HepG2 (cell line): Measurements from ENCODE around the gene CCNO. TPM values are rescaled to one million over a fixed set of nuclear protein-coding genes. Genes with fewer than 3 reads are reported as not detected.

Source experiments
- ATAC-seq: fragments of 200-7000 bp; cut with Tn5 transposase; 3 replicates; pipeline ENCODE4 v1.9.1; 2020; ENCODE audit warnings: mild to moderate bottlenecking, moderate library complexity
- BruUV-seq: library from RNA; stranded (reverse); fragments of 400-500 nt; replicated peaks from 2 replicates; lab custom pipeline; 2021; lab: Mats Ljungman, UMichigan
- CTCF ChIA-PET: fragments of 300-600 bp; formaldehyde crosslinking; extraction: SDS; loops from one replicate; lab custom pipeline; 2021; ENCODE audit warnings: low total read pairs, inconsistent platforms, low intra/inter-chr PET ratio; lab: Yijun Ruan, JAX
- POLR2A ChIA-PET: fragments of 350-600 bp; sonication (Branson Sonifier 250); formaldehyde crosslinking; loops from one replicate; lab custom pipeline; 2020; ENCODE audit warnings: antibody characterized with exemption, inconsistent platforms; lab: Yijun Ruan, JAX
- DNase-seq: peaks from one replicate; pipeline ENCODE4 v3.0.0-alpha.2; 2015; ENCODE audit warnings: low spot score
- FAIRE-seq: peaks from 3 replicates; lab custom pipeline; 2011; peaks lifted over from hg19 to GRCh38; lab: Jason Lieb, UNC
- H2AFZ ChIP-seq: one replicate; pipeline ENCODE4 v1.6.1; 2011; ENCODE audit warnings: low read length, inconsistent platforms
- H3K27ac ChIP-seq: fragments of 300-600 bp; 3 replicates; pipeline ENCODE4 v1.8.0; 2011; ENCODE audit warnings: mixed run types, mild to moderate bottlenecking, mixed read lengths, low read length, inconsistent platforms; ENCODE audit not compliant: insufficient read depth; ENCODE audit errors: extremely low read length
- H3K27me3 ChIP-seq, 2 experiments: fragments of 200-600 bp in 1 of 2; 2 replicates in 1 of 2; 3 replicates in 1 of 2; pipeline versions ENCODE4 v1.6.0 to v1.8.0; 2011; ENCODE audit warnings: low read length in 2 of 2, mild to moderate bottlenecking in 2 of 2, moderate library complexity in 2 of 2, inconsistent platforms in 1 of 2; ENCODE audit not compliant: insufficient read depth in 2 of 2, control insufficient read depth in 1 of 2
- H3K36me3 ChIP-seq, 2 experiments: fragments of 200-600 bp in 1 of 2; replicated peaks in 1 of 2; 2 replicates in 1 of 2; 3 replicates in 1 of 2; pipeline versions ENCODE4 v1.5.1 to v1.8.0; 2011; ENCODE audit warnings: low read length in 2 of 2, inconsistent platforms in 1 of 2; ENCODE audit not compliant: insufficient read depth in 2 of 2, control insufficient read depth in 1 of 2
- H3K4me1 ChIP-seq: 2 replicates; pipeline ENCODE4 v1.5.1; 2012; ENCODE audit warnings: low read length, inconsistent platforms; ENCODE audit not compliant: insufficient read depth
- H3K4me2 ChIP-seq: 2 replicates; pipeline ENCODE4 v1.6.0; 2011; ENCODE audit warnings: low read depth, low read length, inconsistent platforms
- H3K4me3 ChIP-seq, 3 experiments: fragments of 200-600 bp in 1 of 3; sonication (generic), shearing (Covaris generic) in 1 of 3; replicated peaks in 1 of 3; 2 replicates each; pipeline ENCODE4 v1.5.1; 2011 to 2016; ENCODE audit warnings: low read length in 3 of 3, inconsistent platforms in 2 of 3, low read depth in 2 of 3, mild to moderate bottlenecking in 2 of 3, control low read depth in 1 of 3, mixed read lengths in 1 of 3; ENCODE audit not compliant: insufficient read depth in 1 of 3
- H3K79me2 ChIP-seq: one replicate; pipeline ENCODE4 v1.6.1; 2011; ENCODE audit warnings: low read length, inconsistent platforms; ENCODE audit not compliant: insufficient read depth
- H3K9ac ChIP-seq: 2 replicates; pipeline ENCODE4 v1.6.0; 2011; ENCODE audit warnings: mild to moderate bottlenecking, low read depth, low read length, inconsistent platforms; ENCODE audit not compliant: insufficient read depth
- H3K9me3 ChIP-seq: 2 replicates; pipeline ENCODE4 v1.5.1; 2012; ENCODE audit warnings: mild to moderate bottlenecking, low read length
- H4K20me1 ChIP-seq: 2 replicates; pipeline ENCODE4 v1.6.0; 2011; ENCODE audit warnings: inconsistent platforms, mild to moderate bottlenecking, low read length, moderate library complexity; ENCODE audit not compliant: insufficient read depth
- ARHGAP35 ChIP-seq: sonication (generic); formaldehyde crosslinking; IDR thresholded peaks from 2 replicates; pipeline ENCODE4 v1.9.0; 2022; ENCODE audit warnings: mild to moderate bottlenecking, inconsistent platforms, moderate library complexity, missing genetic modification reagents, borderline replicate concordance
- ARID5B ChIP-seq: IDR thresholded peaks from 2 replicates; pipeline ENCODE4 v1.4.0; 2020; ENCODE audit warnings: mild to moderate bottlenecking, missing genetic modification reagents
- CREB3 ChIP-seq: sonication (generic); formaldehyde crosslinking; IDR thresholded peaks from 2 replicates; pipeline ENCODE4 v1.5.0; 2020; ENCODE audit warnings: missing genetic modification reagents
- MIXL1 ChIP-seq: IDR thresholded peaks from 2 replicates; pipeline ENCODE4 v1.6.1; 2016
- NFATC3 ChIP-seq: sonication (generic); formaldehyde crosslinking; IDR thresholded peaks from 2 replicates; pipeline ENCODE4 v1.5.1; 2020; ENCODE audit warnings: mild to moderate bottlenecking, missing genetic modification reagents
- RARA ChIP-seq: IDR thresholded peaks from 2 replicates; pipeline ENCODE4 v1.6.1; 2016; ENCODE audit warnings: missing genetic modification reagents, missing compliant biosample characterization
- SRSF1 ChIP-seq: fragments of 200-400 bp; formaldehyde crosslinking; optimal IDR thresholded peaks from 2 replicates; pipeline ENCODE3; 2017; ENCODE audit warnings: mild to moderate bottlenecking, low read depth, low read length, moderate library complexity
- TP53 ChIP-seq: sonication (generic); formaldehyde crosslinking; conservative IDR thresholded peaks from 2 replicates; pipeline ENCODE4 v1.4.0; 2020; ENCODE audit warnings: missing genetic modification reagents
- YY1 ChIP-seq: IDR thresholded peaks from 2 replicates; pipeline ENCODE4 v1.6.1; 2011; ENCODE audit warnings: low read length, low read depth, moderate library complexity, mild to moderate bottlenecking; ENCODE audit not compliant: insufficient read depth, insufficient replicate concordance
- ZFP37 ChIP-seq: sonication (generic); formaldehyde crosslinking; IDR thresholded peaks from 2 replicates; pipeline ENCODE4 v1.4.0; 2020; ENCODE audit warnings: missing genetic modification reagents, borderline replicate concordance
- ZNF558 ChIP-seq: sonication (generic); formaldehyde crosslinking; IDR thresholded peaks from 2 replicates; pipeline ENCODE4 v1.9.0; 2022; ENCODE audit warnings: mild to moderate bottlenecking, missing genetic modification reagents, borderline replicate concordance
- WGBS: methylation state at CpG from one replicate; pipeline ENCODE4 v1.1.6; 2017; ENCODE audit warnings: low lambda C conversion rate; 5-methylcytosine and 5-hydroxymethylcytosine counted together
- in situ Hi-C: cut with HindIII; loops from 2 replicates; pipeline ENCODE4 v1.10.0; 2017; ENCODE audit warnings: low pct_unique_long_range_greater_than_20kb; ENCODE audit not compliant: extremely low pct_ligation_motif_present
- intact Hi-C: fragments of 100-400 bp; cut with micrococcal nuclease; formaldehyde crosslinking; loops from one replicate; pipeline ENCODE4 v1.10.0; 2022; ENCODE audit not compliant: unreplicated experiment
- polyA plus RNA-seq, 8 experiments: library from polyadenylated mRNA; depleted of rRNA in 3 of 8; stranded (reverse) in 7 of 8; unstranded in 1 of 8; fragments of >200 nt; fragmentation: Illumina TruSeq in 4 of 8; extraction: Trizol in 4 of 8; gene quantifications; 2 replicates each; pipeline versions ENCODE4 v1.2.1 to v1.2.3, GENCODE V29; 2011 to 2016; ENCODE audit warnings: low read depth in 4 of 8, missing spikeins in 1 of 8, mixed read lengths in 1 of 8; ENCODE audit not compliant: insufficient read depth in 1 of 8
- total RNA-seq, 5 experiments: library from RNA; depleted of rRNA; stranded (reverse); fragments of >200 nt; fragmentation: Illumina TruSeq; extraction: Trizol; gene quantifications; 2 replicates each; pipeline ENCODE4 v1.2.3, GENCODE V29; 2016; ENCODE audit warnings: low read depth in 1 of 5

The CCNO gene
- total and polyA plus RNA-seq, 2 of the 13 experiments (the other 11 are each of a cell fraction or from before 2014, with no cell fraction given): 0.07 TPM; not detected in 1

- ATAC-seq: no peak
- TF ChIP-seq MIXL1: no peak
- no peak for TF ChIP-seq TP53 (CRISPR knock-in tag)
- no peak for TF ChIP-seq YY1
- TF ChIP-seq ZFP37 (CRISPR knock-in tag): no peak
These were observed 45.4 kb upstream of the CCNO start for GRCh38 chr5:55278778-55279177.

GRCh38 chr5:55276771-55277170, 43.4 kb upstream of the CCNO start:
- POLR2A ChIA-PET: no interaction called here
- Histone ChIP-seq H3K9ac (no peak overlapping the region), H2AFZ (no peak overlapping the region)
- intact Hi-C loops: no loop called here
- TF ChIP-seq SRSF1: no peak
- TF ChIP-seq ARHGAP35: no peak
- no peak for TF ChIP-seq ZNF558 (CRISPR knock-in tag)
- TF ChIP-seq CREB3 (CRISPR knock-in tag): no peak
- no peak for TF ChIP-seq ARID5B (CRISPR knock-in tag)
- TF ChIP-seq NFATC3 (CRISPR knock-in tag): no peak
- TF ChIP-seq RARA (CRISPR knock-in tag): no peak
- TF ChIP-seq, all 625 proteins: peak for 0
- Histone ChIP-seq H3K27ac (no peak overlapping the region), H3K4me1 (no peaks in the 10 kb centered on the region), H3K4me3 (no peak overlapping the region), H3K36me3 (peaks cover 10 to 47% of the 10 kb centered on the region in 2 experiments), H4K20me1 (no peaks in the 10 kb centered on the region), H3K79me2 (no peaks in the 10 kb centered on the region), H3K4me2 (no peak overlapping the region), H3K9me3 (no peaks in the 10 kb centered on the region), H3K27me3 (no peaks in the 10 kb centered on the region)
- no TSS peak for BruUV-seq
- ATAC-seq (no peak), DNase-seq (no peak), FAIRE-seq (no peak)
- WGBS: 100% methylated on average over 1 of the region's 1 CpG
- in situ Hi-C loops: no loop called here
- CTCF ChIA-PET: no interaction called here

More at GRCh38 chr5:55278778-55279177, 45.4 kb upstream of the CCNO start:
- no peak overlapping the region for H3K4me2 ChIP-seq
- BruUV-seq: no TSS peak
- intact Hi-C loops (no loop called here), in situ Hi-C loops (no loop called here)
- H3K4me3 ChIP-seq: no peak overlapping the region
- H2AFZ ChIP-seq: no peak overlapping the region
- H3K36me3 ChIP-seq: peaks cover 13 to 48% of the 10 kb centered on the region in 2 experiments
- no peaks in the 10 kb centered on the region for H3K27me3 ChIP-seq
- no peaks in the 10 kb centered on the region for H4K20me1 ChIP-seq
- H3K27ac ChIP-seq: no peak overlapping the region
- H3K9me3 ChIP-seq: no peaks in the 10 kb centered on the region
- H3K9ac ChIP-seq: no peak overlapping the region
- H3K4me1 ChIP-seq: no peaks in the 10 kb centered on the region
- ChIA-PET CTCF (no interaction called here), POLR2A (no interaction called here)
- H3K79me2 ChIP-seq: no peaks in the 10 kb centered on the region
- WGBS: 99% methylated on average over 4 of the region's 4 CpGs
- no peak for DNase-seq
- FAIRE-seq: no peak
